Type B pancreatic cell (in vitro differentiated cells): ENCODE data around the gene GFRA4. TPM values are rescaled to one million over a fixed set of nuclear protein-coding genes. Genes with fewer than 3 reads are reported as not detected.

Experiments
- DNase-seq: peaks from one replicate; pipeline ENCODE4 v3.0.0; 2021; ENCODE audit warnings: mixed read lengths; ENCODE audit not compliant: unreplicated experiment; ENCODE audit errors: extremely low spot score
- H3K27ac Mint-ChIP-seq: 2 replicates; pipeline ENCODE4 v1.8.0; 2021; ENCODE audit warnings: mild to moderate bottlenecking, mixed read lengths
- H3K27me3 Mint-ChIP-seq: 2 replicates; pipeline ENCODE4 v1.8.0; 2021; ENCODE audit warnings: mixed read lengths
- H3K36me3 Mint-ChIP-seq: 2 replicates; pipeline ENCODE4 v1.8.0; 2021; ENCODE audit warnings: mixed read lengths
- H3K4me1 Mint-ChIP-seq: one replicate; pipeline ENCODE4 v1.8.0; 2021; ENCODE audit warnings: mixed read lengths; ENCODE audit not compliant: unreplicated experiment
- H3K4me3 Mint-ChIP-seq: 2 replicates; pipeline ENCODE4 v1.8.0; 2021; ENCODE audit warnings: mild to moderate bottlenecking, mixed read lengths
- H3K9me3 Mint-ChIP-seq: 2 replicates; pipeline ENCODE4 v1.8.0; 2021; ENCODE audit warnings: mixed read lengths
- total RNA-seq: library from RNA; stranded (reverse); gene quantifications from 2 replicates; pipeline ENCODE4 v1.2.1, GENCODE V29; 2021; ENCODE audit warnings: low replicate concordance
- TF ChIP-seq, protein P1 (sequence below): fragments of 200-600 bp; sonication (generic); conservative IDR thresholded peaks from 2 replicates; pipeline ENCODE4 v1.5.0; 2021; ENCODE audit warnings: antibody characterized with exemption, mild to moderate bottlenecking

The GFRA4 gene
- total RNA-seq, 1 donor from 2014 or later, result not detected

DNA sequence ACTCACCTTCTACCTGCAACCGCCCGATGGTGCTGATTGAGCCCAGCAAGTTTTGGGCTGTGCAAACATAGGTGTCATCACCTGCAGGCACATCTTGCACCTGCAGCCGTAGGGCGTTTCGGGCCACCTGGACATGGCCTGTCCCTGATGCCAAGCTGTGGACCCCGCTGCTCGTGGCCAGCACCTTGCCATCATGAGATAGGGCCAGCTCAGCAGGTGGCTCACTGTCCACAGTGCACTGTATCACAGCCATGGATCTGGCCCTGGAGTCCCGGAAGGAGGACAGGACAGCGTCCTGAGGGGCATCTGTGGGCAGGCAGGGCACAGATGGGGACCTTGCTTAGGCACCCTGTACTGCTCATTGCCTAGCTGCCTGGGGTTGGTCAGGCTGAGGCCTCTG is 28.7 kb upstream of the GFRA4 start:
- TF ChIP-seq, protein P1, sequence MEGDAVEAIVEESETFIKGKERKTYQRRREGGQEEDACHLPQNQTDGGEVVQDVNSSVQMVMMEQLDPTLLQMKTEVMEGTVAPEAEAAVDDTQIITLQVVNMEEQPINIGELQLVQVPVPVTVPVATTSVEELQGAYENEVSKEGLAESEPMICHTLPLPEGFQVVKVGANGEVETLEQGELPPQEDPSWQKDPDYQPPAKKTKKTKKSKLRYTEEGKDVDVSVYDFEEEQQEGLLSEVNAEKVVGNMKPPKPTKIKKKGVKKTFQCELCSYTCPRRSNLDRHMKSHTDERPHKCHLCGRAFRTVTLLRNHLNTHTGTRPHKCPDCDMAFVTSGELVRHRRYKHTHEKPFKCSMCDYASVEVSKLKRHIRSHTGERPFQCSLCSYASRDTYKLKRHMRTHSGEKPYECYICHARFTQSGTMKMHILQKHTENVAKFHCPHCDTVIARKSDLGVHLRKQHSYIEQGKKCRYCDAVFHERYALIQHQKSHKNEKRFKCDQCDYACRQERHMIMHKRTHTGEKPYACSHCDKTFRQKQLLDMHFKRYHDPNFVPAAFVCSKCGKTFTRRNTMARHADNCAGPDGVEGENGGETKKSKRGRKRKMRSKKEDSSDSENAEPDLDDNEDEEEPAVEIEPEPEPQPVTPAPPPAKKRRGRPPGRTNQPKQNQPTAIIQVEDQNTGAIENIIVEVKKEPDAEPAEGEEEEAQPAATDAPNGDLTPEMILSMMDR, result no peak
- H3K27ac Mint-ChIP-seq, result no peak overlapping the region
- no peak overlapping the region for H3K4me3 Mint-ChIP-seq
- no peaks in the 10 kb centered on the region for H3K36me3 Mint-ChIP-seq
- no peaks in the 10 kb centered on the region for H3K4me1 Mint-ChIP-seq
- H3K9me3 Mint-ChIP-seq, result no peaks in the 10 kb centered on the region
- H3K27me3 Mint-ChIP-seq, result peaks cover 3% of the 10 kb centered on the region
- DNase-seq, result no peak

DNA sequence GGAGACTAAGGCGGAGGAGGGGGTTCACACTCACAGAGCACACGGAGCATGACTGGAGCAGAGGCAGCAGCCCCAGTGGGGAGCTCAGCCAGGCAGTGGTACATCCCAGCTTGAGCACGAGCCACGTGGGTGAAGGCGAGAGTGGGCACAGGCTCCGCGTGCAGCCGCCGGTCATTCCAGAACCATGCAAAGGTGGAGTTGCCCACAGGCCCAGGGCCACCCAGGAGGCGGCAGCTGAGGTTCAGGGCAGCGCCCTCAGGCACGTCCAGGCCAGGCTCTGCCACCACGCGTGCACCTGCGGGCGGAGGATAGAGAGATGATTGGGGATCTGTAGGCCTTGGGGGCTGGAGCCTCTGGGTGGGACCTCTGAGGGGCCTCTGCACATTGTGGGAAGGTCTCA is 28.1 kb upstream of the GFRA4 start:
- TF ChIP-seq, protein P1, result no peak
- no peak overlapping the region for H3K4me3 Mint-ChIP-seq

DNA sequence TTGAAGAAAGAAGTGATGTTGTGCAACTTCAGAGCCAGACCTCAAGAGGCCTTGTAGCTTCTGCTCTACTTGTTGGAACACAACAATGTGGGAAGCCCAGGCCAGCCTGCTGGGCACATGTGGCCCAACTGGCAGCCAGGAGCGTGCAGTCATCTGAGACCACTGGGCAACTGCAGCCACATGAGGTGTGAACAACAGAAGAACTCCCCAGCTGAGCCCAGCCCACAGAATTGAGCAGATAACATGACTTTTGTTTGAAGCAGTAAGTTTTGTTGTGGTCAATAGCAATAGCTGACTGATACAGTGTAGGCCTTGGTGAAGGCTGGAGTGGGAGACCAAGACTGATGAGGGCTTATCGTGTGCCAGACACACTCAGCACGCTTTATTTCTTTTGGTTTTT is 27.2 kb upstream of the GFRA4 start:
- no peak overlapping the region for H3K4me3 Mint-ChIP-seq
- H3K36me3 Mint-ChIP-seq, result no peaks in the 10 kb centered on the region
- H3K27ac Mint-ChIP-seq, result no peak overlapping the region
- DNase-seq, result no peak
- peaks cover 18% of the 10 kb centered on the region for H3K27me3 Mint-ChIP-seq
- TF ChIP-seq, protein P1, result no peak
- H3K4me1 Mint-ChIP-seq, result no peaks in the 10 kb centered on the region
- no peaks in the 10 kb centered on the region for H3K9me3 Mint-ChIP-seq

More for the DNA sequence above, 28.1 kb upstream of the GFRA4 start:
- Mint-ChIP-seq H3K27ac (no peak overlapping the region), H3K4me1 (no peaks in the 10 kb centered on the region), H3K27me3 (peaks cover 9% of the 10 kb centered on the region), H3K9me3 (no peaks in the 10 kb centered on the region), H3K36me3 (no peaks in the 10 kb centered on the region)
- DNase-seq, result no peak

DNA sequence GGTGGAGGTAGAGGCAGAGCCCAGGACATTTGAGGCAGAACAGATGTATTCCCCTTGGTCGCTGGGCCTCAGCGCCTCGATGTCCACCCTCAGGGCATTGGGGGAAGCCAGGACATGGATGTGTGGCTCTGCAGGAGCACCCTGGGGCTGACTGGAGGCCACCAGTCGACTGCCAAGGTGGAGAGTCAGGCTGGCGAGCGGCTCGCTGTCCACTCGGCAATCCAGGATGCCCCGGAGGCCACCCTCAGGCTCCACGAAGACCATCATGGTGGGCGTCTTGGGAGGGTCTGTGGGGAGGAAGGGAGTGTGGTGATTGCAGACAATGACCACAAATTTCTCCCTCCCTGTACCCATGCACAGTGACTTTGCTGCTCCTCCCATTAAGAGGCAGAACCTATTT is 26.8 kb upstream of the GFRA4 start:
- Mint-ChIP-seq H3K4me3 (no peak overlapping the region), H3K36me3 (no peaks in the 10 kb centered on the region), H3K27ac (no peak overlapping the region), H3K27me3 (peaks cover 20% of the 10 kb centered on the region), H3K4me1 (no peaks in the 10 kb centered on the region), H3K9me3 (no peaks in the 10 kb centered on the region)
- TF ChIP-seq, protein P1, result no peak
- DNase-seq, result no peak

DNA sequence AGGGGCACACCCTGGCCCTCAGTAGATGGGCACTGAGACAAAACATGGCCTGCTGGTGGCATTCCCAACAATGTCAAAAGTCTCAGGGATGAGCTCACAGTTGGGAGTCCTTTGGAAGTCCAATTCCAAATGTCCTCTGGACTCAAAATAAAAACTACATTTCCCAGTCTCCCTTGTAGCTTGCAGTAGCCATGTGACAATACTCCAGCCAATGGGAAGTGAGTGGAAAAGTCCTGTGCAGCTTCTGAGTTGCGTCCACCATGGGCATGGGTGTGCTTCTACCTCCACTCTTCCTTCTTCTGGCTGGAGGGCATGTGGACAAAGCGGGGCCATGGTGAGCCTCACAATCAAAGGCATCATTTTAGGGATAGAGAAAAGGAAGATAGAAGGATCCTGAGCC is 24.5 kb upstream of the GFRA4 start:
- H3K4me3 Mint-ChIP-seq, result no peak overlapping the region
- no peaks in the 10 kb centered on the region for H3K9me3 Mint-ChIP-seq
- no peaks in the 10 kb centered on the region for H3K4me1 Mint-ChIP-seq
- no peaks in the 10 kb centered on the region for H3K36me3 Mint-ChIP-seq
- TF ChIP-seq, protein P1, result no peak
- H3K27ac Mint-ChIP-seq, result no peak overlapping the region
- H3K27me3 Mint-ChIP-seq, result peaks cover 39% of the 10 kb centered on the region
- DNase-seq, result no peak

DNA sequence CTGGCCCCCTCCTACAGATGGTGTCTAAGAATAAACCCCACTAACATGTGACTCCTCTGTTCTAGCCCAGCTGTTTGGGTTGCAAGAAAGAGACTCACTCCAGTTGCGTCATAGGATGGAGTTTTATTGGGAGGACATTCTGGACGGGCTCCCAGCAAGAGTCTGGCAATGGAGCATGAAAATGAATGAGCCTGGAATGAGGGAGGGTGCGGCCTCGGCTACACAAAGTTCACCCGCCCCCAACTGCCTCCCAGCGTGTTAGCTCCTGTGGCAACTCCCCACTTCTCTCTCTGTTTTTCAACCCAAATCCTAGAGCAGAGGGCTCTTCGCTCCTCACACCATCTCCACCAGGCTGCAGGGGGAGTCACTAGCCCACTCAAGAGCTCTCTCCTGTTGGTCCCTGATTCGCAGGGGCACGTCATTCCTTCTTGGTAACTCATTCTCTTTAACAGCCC is 23.7 kb upstream of the GFRA4 start:
- no peaks in the 10 kb centered on the region for H3K9me3 Mint-ChIP-seq
- no peak for DNase-seq
- peaks cover 43% of the 10 kb centered on the region for H3K27me3 Mint-ChIP-seq
- no peak overlapping the region for H3K27ac Mint-ChIP-seq
- no peak overlapping the region for H3K4me3 Mint-ChIP-seq
- H3K36me3 Mint-ChIP-seq, result no peaks in the 10 kb centered on the region
- TF ChIP-seq, protein P1, result no peak
- H3K4me1 Mint-ChIP-seq, result no peaks in the 10 kb centered on the region
